AG04450 (cell line): Measurements from ENCODE around the gene TBC1D20. TPM values are rescaled to one million over a fixed set of nuclear protein-coding genes. Genes with fewer than 3 reads are reported as not detected.

Experiments
- CTCF ChIA-PET: fragments of 300-600, 350-600 bp; formaldehyde crosslinking; extraction: SDS; loops from one replicate; lab custom pipeline; 2022; ENCODE audit warnings: antibody characterized with exemption, inconsistent platforms; lab: Charles Lee
- POLR2A ChIA-PET: fragments of 350-600 bp; formaldehyde crosslinking; extraction: SDS; loops from one replicate; lab custom pipeline; 2021; ENCODE audit warnings: antibody characterized with exemption, inconsistent platforms; lab: Yijun Ruan, JAX
- DNase-seq: peaks from one replicate; pipeline ENCODE4 v3.0.0-alpha.2; 2011; ENCODE audit warnings: low read depth, low spot score
- H3K27ac ChIP-seq: one replicate; pipeline ENCODE4 v1.5.1; 2012; ENCODE audit warnings: low read depth, low read length, control low read depth
- H3K27me3 ChIP-seq: one replicate; pipeline ENCODE4 v1.6.0; 2012; ENCODE audit warnings: low read length; ENCODE audit not compliant: control insufficient read depth, insufficient read depth
- H3K4me3 ChIP-seq: 2 replicates; pipeline ENCODE4 v1.5.1; 2011; ENCODE audit warnings: mild to moderate bottlenecking, low read depth, low read length, control low read depth
- H3K9me3 ChIP-seq: 2 replicates; pipeline ENCODE4 v1.5.1; 2012; ENCODE audit warnings: low read length; ENCODE audit not compliant: control insufficient read depth, insufficient read depth
- polyA plus RNA-seq: library from polyadenylated mRNA; depleted of rRNA; stranded (reverse); fragments of >200 nt; gene quantifications from 2 replicates; pipeline ENCODE4 v1.2.3, GENCODE V29; 2011
- TF ChIP-seq, protein P1 (sequence below): IDR thresholded peaks from 2 replicates; pipeline ENCODE4 v1.5.1; 2011; ENCODE audit warnings: low read depth, low read length, control low read depth, inconsistent platforms

Gene TBC1D20
- polyA plus RNA-seq, 1 experiment, result 40.1 TPM

DNA sequence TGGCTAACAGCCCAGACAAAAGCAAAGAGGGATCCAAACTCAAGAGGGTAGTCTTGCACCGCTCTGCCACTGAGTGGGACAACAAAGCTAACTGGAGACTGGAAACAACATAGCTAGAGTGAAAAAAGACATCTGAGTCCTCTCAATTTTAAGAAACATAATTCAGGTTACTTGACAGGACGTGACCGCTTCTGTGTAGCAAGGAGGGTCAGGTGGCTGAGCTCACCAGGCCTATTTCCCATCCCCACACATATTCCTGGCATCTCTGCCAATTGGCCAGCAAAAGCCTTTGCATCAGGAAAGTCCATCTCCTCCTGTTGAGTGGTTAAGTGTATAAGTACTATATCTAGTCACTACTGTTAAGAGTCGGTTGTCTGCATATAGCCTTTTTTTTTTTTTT, 25.3 kb upstream of the TBC1D20 start:
- DNase-seq, result no peak
- ChIA-PET POLR2A (no interaction called here), CTCF (interaction anchor here (1.2 to 2.7 kb wide), 3 partner anchors 9 to 158 kb away, joined by 3 to 12 read pairs (median 6); no protein-coding TSS in a partner anchor)
- H3K27ac ChIP-seq, result no peak overlapping the region
- H3K9me3 ChIP-seq, result no peaks in the 10 kb centered on the region
- H3K27me3 ChIP-seq, result no peaks in the 10 kb centered on the region
- TF ChIP-seq, protein P1, sequence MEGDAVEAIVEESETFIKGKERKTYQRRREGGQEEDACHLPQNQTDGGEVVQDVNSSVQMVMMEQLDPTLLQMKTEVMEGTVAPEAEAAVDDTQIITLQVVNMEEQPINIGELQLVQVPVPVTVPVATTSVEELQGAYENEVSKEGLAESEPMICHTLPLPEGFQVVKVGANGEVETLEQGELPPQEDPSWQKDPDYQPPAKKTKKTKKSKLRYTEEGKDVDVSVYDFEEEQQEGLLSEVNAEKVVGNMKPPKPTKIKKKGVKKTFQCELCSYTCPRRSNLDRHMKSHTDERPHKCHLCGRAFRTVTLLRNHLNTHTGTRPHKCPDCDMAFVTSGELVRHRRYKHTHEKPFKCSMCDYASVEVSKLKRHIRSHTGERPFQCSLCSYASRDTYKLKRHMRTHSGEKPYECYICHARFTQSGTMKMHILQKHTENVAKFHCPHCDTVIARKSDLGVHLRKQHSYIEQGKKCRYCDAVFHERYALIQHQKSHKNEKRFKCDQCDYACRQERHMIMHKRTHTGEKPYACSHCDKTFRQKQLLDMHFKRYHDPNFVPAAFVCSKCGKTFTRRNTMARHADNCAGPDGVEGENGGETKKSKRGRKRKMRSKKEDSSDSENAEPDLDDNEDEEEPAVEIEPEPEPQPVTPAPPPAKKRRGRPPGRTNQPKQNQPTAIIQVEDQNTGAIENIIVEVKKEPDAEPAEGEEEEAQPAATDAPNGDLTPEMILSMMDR, result no peak
- no peak overlapping the region for H3K4me3 ChIP-seq

DNA sequence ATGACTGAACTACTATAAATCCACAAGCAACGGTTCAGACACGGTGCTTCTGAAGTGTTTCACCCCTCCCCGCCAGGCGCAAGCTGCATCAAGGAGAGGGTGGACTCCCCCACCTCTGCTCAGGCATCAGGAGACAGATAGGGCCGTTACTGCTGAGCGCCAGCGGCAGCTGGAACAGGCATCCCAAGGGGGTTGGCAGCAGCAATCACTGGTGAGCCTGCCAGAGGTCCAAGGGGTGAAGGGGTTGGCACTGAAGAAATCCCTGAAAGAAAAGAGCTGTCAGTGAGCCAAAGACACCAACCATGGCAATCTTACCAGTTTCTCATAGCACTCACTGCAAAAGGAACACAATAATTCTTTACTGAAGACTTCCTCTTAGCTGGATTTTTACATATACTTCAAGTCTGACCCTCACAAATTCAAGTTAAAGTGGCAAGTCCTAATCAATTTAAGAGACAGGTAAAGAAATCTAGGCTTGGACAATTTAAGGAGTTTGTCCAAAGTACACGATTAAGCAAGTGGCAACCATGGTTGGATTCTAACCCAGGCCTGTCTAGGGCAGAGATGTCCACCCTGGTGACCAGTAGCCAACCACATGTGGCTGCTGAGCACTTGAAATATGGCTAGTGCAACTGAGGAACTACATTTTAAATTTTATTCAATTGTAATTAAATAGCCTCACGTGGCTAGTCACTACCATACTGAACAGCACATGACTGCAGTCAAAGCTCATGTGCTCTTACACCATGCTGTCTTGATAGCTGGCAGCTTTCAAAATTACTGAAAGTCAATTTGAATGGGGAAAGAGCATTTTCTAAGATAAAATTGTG, 21.7 kb upstream of the TBC1D20 start:
- CTCF ChIA-PET, result no interaction called here
- Histone ChIP-seq H3K27ac (no peak overlapping the region), H3K4me3 (no peak overlapping the region), H3K27me3 (no peaks in the 10 kb centered on the region), H3K9me3 (no peaks in the 10 kb centered on the region)
- POLR2A ChIA-PET, result no interaction called here
- no peak for DNase-seq
- TF ChIP-seq, protein P1, result no peak

DNA sequence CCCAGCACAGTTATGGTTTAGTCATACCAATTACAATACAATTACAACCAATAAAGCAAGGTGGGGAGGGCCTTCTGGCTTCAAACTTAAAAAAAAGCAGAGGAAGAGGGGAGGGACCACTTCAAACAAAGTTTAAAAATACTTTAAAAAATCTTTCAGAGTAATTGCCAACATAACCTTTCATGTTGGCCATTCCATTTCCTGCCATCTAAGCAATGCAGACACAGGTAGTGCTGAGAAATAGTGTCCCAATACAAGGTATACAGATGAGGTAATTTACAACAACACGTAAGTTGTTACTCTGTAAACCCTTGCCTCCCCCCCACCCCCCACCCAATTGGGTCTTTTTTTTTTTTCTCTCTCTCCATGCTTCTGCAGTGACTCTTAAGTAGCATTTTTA, 18.8 kb upstream of the TBC1D20 start:
- TF ChIP-seq, protein P1, result no peak
- no peak overlapping the region for H3K4me3 ChIP-seq
- H3K27me3 ChIP-seq, result no peaks in the 10 kb centered on the region
- no peaks in the 10 kb centered on the region for H3K9me3 ChIP-seq
- CTCF ChIA-PET, result interaction anchor here (1.4 kb wide), 1 partner anchor 126 kb away, joined by 4 read pairs; no protein-coding TSS in a partner anchor
- POLR2A ChIA-PET, result no interaction called here
- no peak for DNase-seq
- H3K27ac ChIP-seq, result no peak overlapping the region

DNA sequence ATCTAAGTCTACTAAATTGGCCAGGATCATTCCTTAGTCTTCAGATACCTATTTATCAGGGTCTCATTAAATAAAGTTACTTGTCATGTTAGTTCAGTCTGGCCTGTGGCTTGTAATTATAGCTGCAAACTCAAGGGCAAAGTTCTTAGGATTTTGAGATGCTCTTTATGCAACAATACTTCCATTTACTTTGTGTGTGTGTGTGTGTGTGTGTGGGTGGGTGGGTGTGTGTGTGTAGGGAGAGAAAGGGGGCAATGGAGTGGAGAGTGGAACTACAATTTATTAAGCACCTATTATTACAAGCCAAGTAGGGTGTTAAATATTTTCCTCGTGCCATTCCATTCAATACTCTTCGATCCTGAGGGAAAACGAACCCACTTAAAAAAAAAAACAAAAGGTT, 17.7 kb upstream of the TBC1D20 start:
- H3K9me3 ChIP-seq, result no peaks in the 10 kb centered on the region
- no peaks in the 10 kb centered on the region for H3K27me3 ChIP-seq
- CTCF ChIA-PET, result interaction anchor here (1.0 to 5.0 kb wide), 5 partner anchors 13 to 126 kb away, joined by 4 to 59 read pairs (median 6); no protein-coding TSS in a partner anchor
- POLR2A ChIA-PET, result no interaction called here
- DNase-seq, result no peak
- H3K4me3 ChIP-seq, result no peak overlapping the region
- H3K27ac ChIP-seq, result no peak overlapping the region
- TF ChIP-seq, protein P1, result no peak

DNA sequence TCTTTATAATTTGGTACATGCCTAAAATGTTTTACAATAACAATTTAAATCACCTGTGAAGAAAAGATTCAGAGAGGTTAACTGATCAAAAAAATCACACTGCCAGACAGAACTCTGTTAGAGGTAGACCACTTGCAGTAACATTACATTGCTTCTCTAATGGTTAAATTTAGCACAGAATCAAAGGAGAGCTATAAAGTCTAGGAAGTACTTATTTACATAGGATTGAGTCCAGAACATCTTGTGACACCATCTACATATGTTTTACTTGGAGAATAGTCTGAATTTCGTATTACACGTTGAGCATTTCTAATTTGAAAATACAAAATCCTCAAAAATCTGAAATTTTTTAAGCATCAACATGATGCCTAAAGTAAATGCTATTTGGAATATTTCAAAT, 17.2 kb upstream of the TBC1D20 start:
- CTCF ChIA-PET, result interaction anchor here (0.6 to 5.0 kb wide), 9 partner anchors 8 to 166 kb away, joined by 3 to 59 read pairs (median 5); no protein-coding TSS in a partner anchor
- H3K27ac ChIP-seq, result no peak overlapping the region
- DNase-seq, result no peak

More for the DNA sequence above, 17.2 kb upstream of the TBC1D20 start:
- H3K4me3 ChIP-seq, result no peak overlapping the region
- POLR2A ChIA-PET, result no interaction called here
- TF ChIP-seq, protein P1, result no peak
- H3K9me3 ChIP-seq, result no peaks in the 10 kb centered on the region
- no peaks in the 10 kb centered on the region for H3K27me3 ChIP-seq
